ENCODE results near the gene MAT2A.

The MAT2A gene

DNA sequence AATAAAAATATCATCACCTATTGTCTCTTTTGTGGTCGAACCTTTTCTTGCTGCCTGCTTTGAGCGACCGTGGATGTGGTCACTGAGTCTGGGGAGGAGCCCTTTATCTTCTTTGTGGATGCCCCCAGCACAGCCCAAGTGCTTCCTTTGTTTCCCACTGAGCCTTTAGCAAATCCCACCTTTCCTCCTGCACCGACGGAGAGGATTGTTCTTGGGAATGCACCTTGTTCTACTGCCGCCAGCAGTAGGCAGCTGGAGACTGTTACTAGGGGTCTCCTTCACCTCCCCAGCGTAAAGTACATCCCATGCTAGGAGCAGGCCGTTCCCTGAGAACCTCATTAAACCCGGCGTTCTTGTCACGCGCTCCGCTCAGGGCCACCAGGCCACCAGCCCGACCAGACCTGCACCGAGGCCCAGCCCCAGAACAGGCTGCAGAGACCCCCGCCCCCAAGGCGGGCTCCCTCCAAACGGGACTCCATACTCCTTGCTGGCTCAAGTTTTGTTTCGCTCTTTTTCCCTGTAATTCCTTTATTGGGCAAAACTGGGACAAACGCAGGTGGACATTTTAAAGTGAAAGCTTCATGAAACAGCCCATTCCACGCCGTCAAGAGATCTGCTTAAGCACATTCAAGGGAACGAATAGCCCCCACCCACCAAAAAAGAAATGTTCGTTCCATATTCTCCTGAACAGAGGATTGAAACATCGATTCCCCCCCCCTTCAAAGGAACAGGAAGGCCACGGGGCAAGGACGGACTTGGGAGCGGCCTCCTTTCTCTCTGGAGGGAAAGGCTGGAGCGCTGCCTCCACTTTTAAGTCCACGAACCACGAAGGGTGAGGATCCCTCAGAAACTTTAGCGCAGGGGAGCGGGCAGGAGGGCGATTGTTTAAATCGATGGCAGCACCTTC is 1.1 kb upstream of the MAT2A start:
- no peak overlapping the region for H4K8ac ChIP-seq (ENCODE audit: low read depth, low read length)
- H3K4ac ChIP-seq (ENCODE audit: low read length), result peak overlapping the region; percentile 69
- peaks cover 15 to 34% of the 10 kb centered on the region in 2 donors for H3K36me3 ChIP-seq (replicated peaks in 1 of 2; ENCODE audit: control insufficient read depth in 2 of 2, insufficient read depth in 2 of 2, low read length in 2 of 2)
- peak overlapping the region; percentile 84 for H3K14ac ChIP-seq (ENCODE audit: low read length)
- H2AFZ ChIP-seq (ENCODE audit: low read length), result peak overlapping the region; percentile 98
- peaks cover 10 to 17% of the 10 kb centered on the region in 2 donors for H3K4me1 ChIP-seq (ENCODE audit: control insufficient read depth in 2 of 2, insufficient read depth in 1 of 2, low read depth in 1 of 2, low read length in 2 of 2)
- peak overlapping the region; percentile 86 to 98 for H3K4me3 ChIP-seq (ENCODE audit: low read length in 2 of 2)
- no peaks in the 10 kb centered on the region for H3K9me3 ChIP-seq (replicated peaks in 1 of 2; ENCODE audit: control insufficient read depth in 2 of 2, insufficient read depth in 1 of 2, low read depth in 1 of 2, low read length in 2 of 2)
- peak overlapping the region; percentile 97 for H3K4me2 ChIP-seq (ENCODE audit: insufficient read depth, low read length, poor library complexity, severe bottlenecking)
- peak overlapping the region; percentile 98 for H2BK120ac ChIP-seq (ENCODE audit: low read depth, low read length)
- no CpG with 5 or more reads among the region's 35 CpGs for WGBS, 2 donors (ENCODE audit: extremely low coverage in 2 of 2, insufficient read length in 2 of 2, insufficient replicate concordance in 1 of 2)
- H3K18ac ChIP-seq (ENCODE audit: low read length), result peak overlapping the region; percentile 99
- peak overlapping the region; percentile 80 for H3K9ac ChIP-seq (ENCODE audit: low read depth, low read length, poor library complexity)
- peak; percentile 51 for DNase-seq (ENCODE audit: low spot score)
- H2AK5ac ChIP-seq (ENCODE audit: low read depth, low read length), result peak overlapping the region; percentile 64
- H2BK5ac ChIP-seq (ENCODE audit: low read length), result peak overlapping the region; percentile 99
- H2BK12ac ChIP-seq (ENCODE audit: low read length), result peak overlapping the region; percentile 82
- peak overlapping the region; percentile 100 for H3K27ac ChIP-seq (replicated peaks; ENCODE audit: low read length)
- peak overlapping the region; percentile 95 for H4K91ac ChIP-seq (ENCODE audit: low read depth, low read length, poor library complexity)
- peaks cover 2% of the 10 kb centered on the region for H3K79me1 ChIP-seq (ENCODE audit: low read depth, low read length)
- H2BK15ac ChIP-seq (ENCODE audit: low read length), result peak overlapping the region; percentile 93
- H3K23ac ChIP-seq (ENCODE audit: low read depth, low read length, poor library complexity), result peak overlapping the region; percentile 100
- H3K27me3 ChIP-seq (ENCODE audit: control insufficient read depth in 3 of 3, insufficient read depth in 3 of 3, low read depth in 1 of 3, low read length in 3 of 3), result no peaks in the 10 kb centered on the region

DNA sequence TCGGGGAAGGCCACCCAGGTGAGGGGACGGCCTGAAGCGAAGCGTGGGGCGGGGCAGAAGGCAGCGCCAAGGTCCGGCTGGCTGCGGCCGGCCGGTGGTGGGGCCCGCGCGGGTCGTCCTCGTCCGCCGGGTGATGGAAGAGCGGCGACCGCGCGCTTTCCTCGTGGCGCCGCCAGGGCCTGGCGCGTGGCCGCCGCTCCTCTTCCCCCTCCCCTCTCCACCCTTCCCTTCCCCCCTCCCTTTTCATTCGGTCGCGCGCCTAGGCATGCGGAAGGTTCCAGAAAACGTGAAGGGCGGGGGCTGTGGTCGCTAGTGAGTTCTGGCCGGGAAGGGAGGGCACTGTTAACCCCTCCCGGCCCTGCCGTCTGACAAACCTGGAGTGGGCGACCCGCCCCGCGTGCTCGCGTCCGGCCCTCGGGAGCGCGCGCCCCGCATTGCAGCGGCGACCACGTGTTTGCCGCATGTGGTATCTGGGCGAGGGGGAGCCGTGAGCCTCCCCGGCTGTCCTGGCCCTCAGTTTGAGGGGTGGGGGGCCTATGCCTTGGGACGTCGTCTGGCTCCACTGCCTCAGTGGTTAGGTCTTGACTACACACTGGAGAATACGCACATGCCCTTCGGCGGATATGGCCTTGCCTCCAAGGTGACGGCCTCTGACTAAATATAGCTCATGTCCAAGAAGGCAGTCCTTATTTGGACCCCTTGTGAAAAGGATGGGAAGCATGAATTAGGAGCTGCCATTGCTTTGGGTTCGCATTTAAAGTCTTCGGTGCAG is 579 bp downstream of the MAT2A start:
- Histone ChIP-seq H4K91ac (ENCODE audit: low read depth, low read length, poor library complexity) (peak overlapping the region; percentile 93), H3K14ac (ENCODE audit: low read length) (peak overlapping the region; percentile 92), H2BK15ac (ENCODE audit: low read length) (peak overlapping the region; percentile 84), H3K36me3 (replicated peaks in 1 of 2; ENCODE audit: control insufficient read depth in 2 of 2, insufficient read depth in 2 of 2, low read length in 2 of 2) (peaks cover 24 to 51% of the 10 kb centered on the region in 2 donors), H4K8ac (ENCODE audit: low read depth, low read length) (peak overlapping the region; percentile 58), H3K79me1 (ENCODE audit: low read depth, low read length) (peaks cover 2% of the 10 kb centered on the region), H3K23ac (ENCODE audit: low read depth, low read length, poor library complexity) (peak overlapping the region; percentile 100), H3K4me1 (ENCODE audit: control insufficient read depth in 2 of 2, insufficient read depth in 1 of 2, low read depth in 1 of 2, low read length in 2 of 2) (peaks cover 10 to 17% of the 10 kb centered on the region in 2 donors), H2BK12ac (ENCODE audit: low read length) (peak overlapping the region; percentile 46), H3K18ac (ENCODE audit: low read length) (peak overlapping the region; percentile 95), H3K9me3 (replicated peaks in 1 of 2; ENCODE audit: control insufficient read depth in 2 of 2, insufficient read depth in 1 of 2, low read depth in 1 of 2, low read length in 2 of 2) (no peaks in the 10 kb centered on the region), H2AFZ (ENCODE audit: low read length) (peak overlapping the region; percentile 98), H2BK5ac (ENCODE audit: low read length) (peak overlapping the region; percentile 99), H3K27ac (replicated peaks; ENCODE audit: low read length) (peak overlapping the region; percentile 64), H3K4me2 (ENCODE audit: insufficient read depth, low read length, poor library complexity, severe bottlenecking) (peak overlapping the region; percentile 63), H3K4me3 (ENCODE audit: low read length in 2 of 2) (peak overlapping the region; percentile 98 to 99), H2AK5ac (ENCODE audit: low read depth, low read length) (peak overlapping the region; percentile 99), H2BK120ac (ENCODE audit: low read depth, low read length) (peak overlapping the region; percentile 98), H3K27me3 (ENCODE audit: control insufficient read depth in 3 of 3, insufficient read depth in 3 of 3, low read depth in 1 of 3, low read length in 3 of 3) (no peaks in the 10 kb centered on the region), H3K4ac (ENCODE audit: low read length) (peak overlapping the region; percentile 99), H3K9ac (ENCODE audit: low read depth, low read length, poor library complexity) (peak overlapping the region; percentile 100)
- WGBS, 2 donors (ENCODE audit: extremely low coverage in 2 of 2, insufficient read length in 2 of 2, insufficient replicate concordance in 1 of 2), result no CpG with 5 or more reads among the region's 67 CpGs
- peak; percentile 58 for DNase-seq (ENCODE audit: low spot score)

DNA sequence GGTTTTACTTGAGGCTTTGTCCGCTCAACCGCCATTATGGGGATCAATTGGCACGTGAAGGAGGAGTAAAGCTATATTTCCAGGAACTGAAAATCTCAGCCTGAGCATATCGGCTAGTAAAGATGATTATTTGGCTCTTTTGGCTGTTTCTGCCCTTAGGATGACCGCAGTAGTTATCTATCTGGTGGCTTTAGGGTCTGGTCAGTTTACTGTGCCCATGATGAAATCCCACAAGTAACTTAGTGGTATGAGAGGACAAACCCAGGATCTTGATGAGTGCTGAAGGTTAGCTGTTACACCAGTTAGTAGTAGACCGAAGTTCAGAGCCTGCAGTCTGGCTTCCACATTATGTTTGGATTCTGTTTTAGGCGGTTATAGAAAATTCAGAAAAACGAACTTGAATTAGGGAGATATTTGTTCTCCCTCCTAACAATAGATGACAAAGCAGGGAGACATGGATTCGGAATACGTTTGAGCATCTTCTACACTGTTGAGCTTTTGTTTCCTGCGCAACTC is 1.2 kb downstream of the MAT2A start:
- no peak overlapping the region for H3K27ac ChIP-seq (replicated peaks; ENCODE audit: low read length)

More for the DNA sequence above, 1.2 kb downstream of the MAT2A start:
- peaks cover 26 to 57% of the 10 kb centered on the region in 2 donors for H3K36me3 ChIP-seq (replicated peaks in 1 of 2; ENCODE audit: control insufficient read depth in 2 of 2, insufficient read depth in 2 of 2, low read length in 2 of 2)
- H2BK15ac ChIP-seq (ENCODE audit: low read length), result no peak overlapping the region
- no peaks in the 10 kb centered on the region for H3K27me3 ChIP-seq (ENCODE audit: control insufficient read depth in 3 of 3, insufficient read depth in 3 of 3, low read depth in 1 of 3, low read length in 3 of 3)
- H3K79me1 ChIP-seq (ENCODE audit: low read depth, low read length), result peaks cover 2% of the 10 kb centered on the region
- H3K4ac ChIP-seq (ENCODE audit: low read length), result no peak overlapping the region
- no peak overlapping the region for H2BK12ac ChIP-seq (ENCODE audit: low read length)
- H3K4me3 ChIP-seq (ENCODE audit: low read length in 2 of 2), result peak overlapping the region; percentile 98 to 99
- WGBS, 2 donors (ENCODE audit: extremely low coverage in 2 of 2, insufficient read length in 2 of 2, insufficient replicate concordance in 1 of 2), result no CpG with 5 or more reads among the region's 11 CpGs
- no peak for DNase-seq (ENCODE audit: low spot score)
- H3K23ac ChIP-seq (ENCODE audit: low read depth, low read length, poor library complexity), result no peak overlapping the region
- no peak overlapping the region for H2BK120ac ChIP-seq (ENCODE audit: low read depth, low read length)
- peak overlapping the region; percentile 100 for H3K9ac ChIP-seq (ENCODE audit: low read depth, low read length, poor library complexity)
- H3K9me3 ChIP-seq (replicated peaks in 1 of 2; ENCODE audit: control insufficient read depth in 2 of 2, insufficient read depth in 1 of 2, low read depth in 1 of 2, low read length in 2 of 2), result no peaks in the 10 kb centered on the region
- no peak overlapping the region for H3K18ac ChIP-seq (ENCODE audit: low read length)
- no peak overlapping the region for H4K8ac ChIP-seq (ENCODE audit: low read depth, low read length)
- H2BK5ac ChIP-seq (ENCODE audit: low read length), result no peak overlapping the region
- peaks cover 10 to 17% of the 10 kb centered on the region in 2 donors for H3K4me1 ChIP-seq (ENCODE audit: control insufficient read depth in 2 of 2, insufficient read depth in 1 of 2, low read depth in 1 of 2, low read length in 2 of 2)
- peak overlapping the region; percentile 63 for H3K4me2 ChIP-seq (ENCODE audit: insufficient read depth, low read length, poor library complexity, severe bottlenecking)
- H3K14ac ChIP-seq (ENCODE audit: low read length), result no peak overlapping the region
- no peak overlapping the region for H4K91ac ChIP-seq (ENCODE audit: low read depth, low read length, poor library complexity)
- H2AK5ac ChIP-seq (ENCODE audit: low read depth, low read length), result no peak overlapping the region
- no peak overlapping the region for H2AFZ ChIP-seq (ENCODE audit: low read length)
